ENCODE data around the gene CALN1.
"Not testable (repeated sequence)": the region's sequence is repeated elsewhere in the genome, so short reads cannot be mapped to it uniquely, and the experiment has no call there.

The CALN1 gene

DNA sequence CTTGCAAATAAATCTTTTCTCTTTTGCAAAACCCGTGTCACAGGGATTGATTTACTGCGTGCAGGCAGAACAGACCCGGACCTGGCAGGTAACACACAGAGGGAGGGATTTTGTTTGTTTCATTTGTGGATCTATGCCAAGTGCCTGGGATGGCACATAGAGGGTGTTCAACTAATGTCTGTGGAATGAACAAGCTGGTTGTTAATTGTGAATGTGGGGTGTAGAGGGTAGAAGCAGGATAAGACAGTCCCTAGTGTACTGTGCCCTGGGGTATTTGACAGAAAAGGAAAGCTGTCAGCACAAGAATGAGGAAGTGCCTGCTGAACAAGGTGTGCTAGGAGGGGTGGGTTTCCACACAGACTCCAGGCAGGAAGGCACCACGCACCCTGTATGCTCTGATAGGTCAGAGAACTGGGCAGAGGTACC lies 331.8 kb downstream of the CALN1 start:
- Mint-ChIP-seq H3K27me3 (no peaks in the 10 kb centered on the region), H3K9me3 (peaks cover 12% of the 10 kb centered on the region), H3K36me3 (ENCODE audit: insufficient read depth) (no peaks in the 10 kb centered on the region), H3K27ac (ENCODE audit: low read depth) (no peak overlapping the region), H3K4me3 (no peak overlapping the region), H3K4me1 (no peaks in the 10 kb centered on the region)
- no peak for DNase-seq (ENCODE audit: low spot score in 2 of 2)
- ATAC-seq (replicated peaks; ENCODE audit: extremely low read depth, poor library complexity, severe bottlenecking): no peak

DNA sequence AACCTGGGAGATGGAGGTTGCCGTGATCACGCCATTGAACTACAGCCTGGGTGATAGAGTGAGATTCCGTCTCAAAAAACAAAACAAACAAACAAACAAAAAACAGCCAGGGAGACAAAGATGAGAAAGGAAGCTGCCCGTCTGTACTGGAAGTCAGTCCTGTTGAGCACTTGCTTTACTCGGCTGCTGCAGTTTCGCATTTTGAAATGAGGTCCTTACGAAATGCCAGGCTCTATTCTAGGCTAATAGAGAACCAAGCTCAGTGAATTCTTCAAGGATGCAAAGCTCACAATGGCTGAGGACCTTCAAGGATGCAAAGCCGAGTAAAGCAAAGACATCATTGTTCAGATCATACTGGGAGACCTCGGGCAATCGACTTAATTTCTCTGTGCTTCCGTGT lies 333.3 kb downstream of the CALN1 start:
- peaks cover 12% of the 10 kb centered on the region for H3K9me3 Mint-ChIP-seq
- no peaks in the 10 kb centered on the region for H3K27me3 Mint-ChIP-seq
- no peak overlapping the region for H3K27ac Mint-ChIP-seq (ENCODE audit: low read depth)
- ATAC-seq (replicated peaks; ENCODE audit: extremely low read depth, poor library complexity, severe bottlenecking) (no peak), DNase-seq (ENCODE audit: low spot score in 2 of 2) (no peak)
- H3K4me1 Mint-ChIP-seq: no peaks in the 10 kb centered on the region
- H3K36me3 Mint-ChIP-seq (ENCODE audit: insufficient read depth): no peaks in the 10 kb centered on the region
- H3K4me3 Mint-ChIP-seq: no peak overlapping the region

DNA sequence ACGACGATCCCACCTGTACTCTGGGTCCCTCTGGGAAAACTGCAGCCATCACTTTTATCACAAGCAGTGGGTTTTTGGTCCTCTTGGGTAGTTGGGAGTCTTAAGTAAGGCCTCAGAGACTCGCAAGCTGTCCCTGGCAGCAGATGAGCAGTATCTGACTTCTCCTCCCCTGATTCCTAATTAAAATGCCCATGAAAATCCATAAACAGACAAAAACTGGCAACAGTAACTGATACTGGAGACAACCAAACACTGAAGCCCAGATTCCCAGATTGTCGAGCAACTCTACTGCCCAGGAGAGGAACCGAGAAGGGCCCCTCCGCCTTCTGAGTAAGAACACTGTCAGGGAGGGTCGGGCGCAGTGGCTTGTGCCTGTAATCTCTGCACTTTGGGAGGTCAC lies 333.8 kb downstream of the CALN1 start:
- no peaks in the 10 kb centered on the region for H3K36me3 Mint-ChIP-seq (ENCODE audit: insufficient read depth)
- no peaks in the 10 kb centered on the region for H3K27me3 Mint-ChIP-seq
- DNase-seq (ENCODE audit: low spot score in 2 of 2) (no peak), ATAC-seq (replicated peaks; ENCODE audit: extremely low read depth, poor library complexity, severe bottlenecking) (no peak)
- H3K27ac Mint-ChIP-seq (ENCODE audit: low read depth): no peak overlapping the region
- H3K4me1 Mint-ChIP-seq: no peaks in the 10 kb centered on the region
- H3K4me3 Mint-ChIP-seq: no peak overlapping the region
- peaks cover 12% of the 10 kb centered on the region for H3K9me3 Mint-ChIP-seq

DNA sequence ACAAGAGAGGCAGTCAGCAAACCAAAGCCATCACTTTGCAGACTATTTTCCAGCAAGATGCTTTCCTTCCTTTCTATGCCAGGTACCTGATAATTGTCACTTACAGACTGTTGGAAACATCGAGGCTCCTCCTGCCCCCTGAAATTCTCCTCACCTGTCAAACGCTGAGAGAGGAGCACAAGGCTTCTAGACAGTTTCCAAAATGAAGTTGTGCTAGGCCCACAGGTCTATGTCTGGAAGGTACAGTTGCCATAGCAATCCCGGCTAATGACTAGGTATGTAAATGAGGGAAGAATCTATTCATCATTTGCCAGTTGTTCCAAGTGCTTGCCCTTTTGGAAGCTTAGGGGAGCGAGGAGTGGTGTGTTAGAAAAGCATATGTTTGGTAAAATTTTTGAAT lies 334.4 kb downstream of the CALN1 start:
- Mint-ChIP-seq H3K27me3 (no peaks in the 10 kb centered on the region), H3K9me3 (peaks cover 12% of the 10 kb centered on the region), H3K4me1 (no peaks in the 10 kb centered on the region), H3K36me3 (ENCODE audit: insufficient read depth) (no peaks in the 10 kb centered on the region), H3K4me3 (no peak overlapping the region), H3K27ac (ENCODE audit: low read depth) (no peak overlapping the region)
- ATAC-seq (replicated peaks; ENCODE audit: extremely low read depth, poor library complexity, severe bottlenecking) (no peak), DNase-seq (ENCODE audit: low spot score in 2 of 2) (no peak)

DNA sequence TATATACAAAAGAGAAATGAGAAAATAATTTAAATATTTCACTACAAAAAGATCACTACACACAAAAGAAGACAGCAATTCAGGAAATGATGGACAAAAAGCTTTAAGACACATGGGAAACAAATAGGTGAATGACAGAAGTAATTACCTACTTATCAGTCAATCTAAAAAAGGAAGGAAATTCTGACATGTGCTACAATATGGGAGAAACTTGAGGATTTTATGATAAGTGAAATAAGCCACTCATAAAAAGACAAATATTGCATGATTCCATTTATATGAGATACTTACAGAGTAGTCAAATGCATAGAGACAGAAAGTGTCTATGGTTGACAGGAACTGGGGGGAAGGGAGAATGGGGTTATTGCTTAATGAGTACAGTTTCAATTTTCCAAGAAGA lies 339.2 kb downstream of the CALN1 start:
- ATAC-seq (replicated peaks; ENCODE audit: extremely low read depth, poor library complexity, severe bottlenecking) (no peak), DNase-seq (ENCODE audit: low spot score in 2 of 2) (no peak)
- Mint-ChIP-seq H3K36me3 (ENCODE audit: insufficient read depth) (no peaks in the 10 kb centered on the region), H3K4me3 (no peak overlapping the region), H3K9me3 (peaks cover 14% of the 10 kb centered on the region), H3K27me3 (no peaks in the 10 kb centered on the region), H3K27ac (ENCODE audit: low read depth) (no peak overlapping the region), H3K4me1 (no peaks in the 10 kb centered on the region)

DNA sequence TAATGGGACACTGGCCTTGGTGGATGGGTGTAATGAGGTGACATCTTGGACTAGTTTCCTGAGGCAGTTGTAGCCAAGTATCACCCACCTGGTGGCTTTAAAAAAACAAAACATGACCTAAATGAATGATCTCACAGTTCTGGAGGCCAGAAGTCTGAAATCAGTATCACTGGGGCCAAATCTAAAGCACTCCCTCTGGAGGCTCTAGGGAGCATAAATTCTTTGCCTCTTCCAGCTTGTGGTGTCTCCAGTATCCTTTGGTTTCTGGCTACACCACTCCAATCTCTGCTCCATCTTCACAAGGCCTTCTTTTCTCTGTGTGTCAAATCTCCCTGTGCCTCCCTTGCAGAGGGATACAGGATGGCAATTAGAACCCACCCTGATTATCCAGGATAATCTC lies 342.9 kb downstream of the CALN1 start:
- peaks cover 9% of the 10 kb centered on the region for H3K9me3 Mint-ChIP-seq
- H3K4me1 Mint-ChIP-seq: no peaks in the 10 kb centered on the region
- H3K4me3 Mint-ChIP-seq: no peak overlapping the region
- no peaks in the 10 kb centered on the region for H3K36me3 Mint-ChIP-seq (ENCODE audit: insufficient read depth)
- no peak overlapping the region for H3K27ac Mint-ChIP-seq (ENCODE audit: low read depth)
- H3K27me3 Mint-ChIP-seq: no peaks in the 10 kb centered on the region
- no peak for DNase-seq (ENCODE audit: low spot score in 2 of 2)
- ATAC-seq (replicated peaks; ENCODE audit: extremely low read depth, poor library complexity, severe bottlenecking): no peak

DNA sequence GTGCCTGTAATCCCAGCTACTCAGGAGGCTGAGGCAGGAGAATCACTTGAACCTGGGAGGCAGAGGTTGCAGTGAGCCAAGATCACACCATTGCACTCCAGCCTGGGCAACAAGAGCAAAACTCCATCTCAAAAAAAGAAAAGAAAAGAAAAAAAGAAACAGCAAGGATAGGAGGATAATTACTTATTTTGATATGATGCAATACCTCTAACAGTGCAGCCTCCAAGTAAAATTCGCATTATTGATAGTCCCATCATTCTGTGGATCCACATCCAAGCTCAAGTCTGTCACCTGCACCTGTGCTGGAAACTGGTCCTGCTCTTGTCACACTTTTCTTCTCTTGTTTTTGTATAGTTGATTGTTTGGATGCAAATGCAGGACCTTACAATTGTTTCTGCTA lies 346.4 kb downstream of the CALN1 start:
- H3K9me3 Mint-ChIP-seq; H3K27ac Mint-ChIP-seq (ENCODE audit: low read depth); ATAC-seq (replicated peaks; ENCODE audit: extremely low read depth, poor library complexity, severe bottlenecking): not testable (repeated sequence)

DNA sequence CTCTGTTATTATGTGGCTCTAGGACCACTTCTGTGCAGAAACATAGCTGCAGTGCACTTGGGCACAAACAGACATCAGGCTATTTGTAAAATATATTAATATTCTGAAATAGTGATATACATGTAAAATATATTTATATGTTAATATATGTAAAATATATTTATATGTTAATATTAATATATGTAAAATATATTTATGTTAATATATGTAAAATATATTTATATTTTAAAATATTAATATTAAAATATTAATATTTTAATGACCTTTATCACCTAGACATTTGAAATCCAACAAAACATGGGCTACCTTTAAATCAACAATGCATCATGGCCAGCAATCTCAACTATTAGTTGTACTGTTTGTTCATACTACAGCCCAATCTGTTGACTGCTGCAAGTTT lies 347.2 kb downstream of the CALN1 start:
- no peak for DNase-seq (ENCODE audit: low spot score in 2 of 2)

More for the DNA sequence above, 346.4 kb downstream of the CALN1 start:
- H3K27me3 Mint-ChIP-seq; DNase-seq (ENCODE audit: low spot score in 2 of 2); H3K36me3 Mint-ChIP-seq (ENCODE audit: insufficient read depth); H3K4me3 Mint-ChIP-seq; H3K4me1 Mint-ChIP-seq: not testable (repeated sequence)

DNA sequence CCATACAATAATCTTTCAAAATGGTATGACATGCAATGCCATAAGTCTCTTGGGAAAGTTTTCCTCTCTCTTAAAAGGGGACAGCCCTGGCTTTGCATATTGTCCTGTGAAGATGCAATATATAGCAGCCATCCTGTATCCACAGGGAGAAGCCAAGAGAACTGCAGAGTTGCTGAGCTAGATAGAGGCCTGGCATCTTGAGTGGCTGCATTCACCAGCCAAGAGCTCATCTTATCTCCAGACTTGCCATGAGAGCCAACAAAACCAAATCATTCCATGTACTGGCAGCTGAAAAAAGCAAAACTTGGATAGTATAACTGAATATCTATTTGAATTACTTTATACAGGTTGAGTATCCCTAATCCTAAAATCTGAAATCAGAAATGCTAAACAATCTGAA lies 348.8 kb downstream of the CALN1 start:
- no peak for ATAC-seq (replicated peaks; ENCODE audit: extremely low read depth, poor library complexity, severe bottlenecking)
- DNase-seq (ENCODE audit: low spot score in 2 of 2): no peak
- H3K36me3 Mint-ChIP-seq (ENCODE audit: insufficient read depth): no peaks in the 10 kb centered on the region
- no peak overlapping the region for H3K27ac Mint-ChIP-seq (ENCODE audit: low read depth)
- H3K4me3 Mint-ChIP-seq: no peak overlapping the region
- H3K27me3 Mint-ChIP-seq: no peaks in the 10 kb centered on the region
- no peaks in the 10 kb centered on the region for H3K9me3 Mint-ChIP-seq
- no peaks in the 10 kb centered on the region for H3K4me1 Mint-ChIP-seq

More for the DNA sequence above, 347.2 kb downstream of the CALN1 start:
- Mint-ChIP-seq H3K4me1 (no peaks in the 10 kb centered on the region), H3K4me3 (no peak overlapping the region), H3K27ac (ENCODE audit: low read depth) (no peak overlapping the region), H3K36me3 (ENCODE audit: insufficient read depth) (no peaks in the 10 kb centered on the region), H3K9me3 (no peaks in the 10 kb centered on the region), H3K27me3 (no peaks in the 10 kb centered on the region)
- no peak for ATAC-seq (replicated peaks; ENCODE audit: extremely low read depth, poor library complexity, severe bottlenecking)

DNA sequence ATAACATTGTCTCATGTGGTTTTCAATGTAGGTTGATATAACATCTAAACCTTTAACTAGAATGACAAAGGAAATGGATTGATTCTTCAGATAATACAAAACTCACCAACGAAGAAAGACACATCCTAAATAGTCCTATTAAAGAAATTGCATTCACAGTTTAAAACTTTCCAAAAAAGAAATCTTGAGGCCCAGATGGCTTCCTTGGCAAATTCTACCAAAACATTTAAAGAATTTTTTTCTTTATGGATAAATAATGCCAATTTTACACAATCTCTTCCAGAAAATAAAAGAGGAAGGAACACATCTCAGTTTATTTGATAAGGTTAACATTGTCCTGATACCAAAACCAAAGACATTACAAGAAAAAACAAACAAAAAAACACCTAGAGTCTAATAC lies 349.5 kb downstream of the CALN1 start:
- H3K4me1 Mint-ChIP-seq: no peaks in the 10 kb centered on the region
- no peaks in the 10 kb centered on the region for H3K9me3 Mint-ChIP-seq
- no peak overlapping the region for H3K27ac Mint-ChIP-seq (ENCODE audit: low read depth)
- no peak for DNase-seq (ENCODE audit: low spot score in 2 of 2)
- no peak overlapping the region for H3K4me3 Mint-ChIP-seq
- no peaks in the 10 kb centered on the region for H3K27me3 Mint-ChIP-seq
- no peaks in the 10 kb centered on the region for H3K36me3 Mint-ChIP-seq (ENCODE audit: insufficient read depth)
- no peak for ATAC-seq (replicated peaks; ENCODE audit: extremely low read depth, poor library complexity, severe bottlenecking)

DNA sequence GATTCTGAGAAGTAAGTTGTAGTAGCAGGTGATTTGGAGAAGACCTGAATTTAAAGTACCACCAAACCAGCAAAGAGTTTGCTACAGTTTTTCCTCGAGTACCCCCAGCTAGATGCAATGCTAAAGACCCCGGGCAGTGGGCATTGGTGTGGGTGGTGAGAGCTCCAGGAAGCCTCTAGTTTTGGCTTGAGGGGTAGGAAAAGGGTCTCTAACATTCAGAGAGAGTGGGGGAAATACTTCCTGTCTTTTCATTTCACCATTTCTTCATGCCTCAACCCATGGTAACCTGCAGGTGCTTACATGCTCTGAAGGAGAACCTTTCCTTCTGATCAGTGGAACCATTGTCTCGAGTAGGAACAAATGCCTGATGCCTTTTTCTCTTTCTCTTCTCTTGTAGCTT lies 352.2 kb downstream of the CALN1 start:
- Mint-ChIP-seq H3K36me3 (ENCODE audit: insufficient read depth) (no peaks in the 10 kb centered on the region), H3K4me3 (no peak overlapping the region), H3K9me3 (peaks cover under 1% of the 10 kb centered on the region), H3K4me1 (no peaks in the 10 kb centered on the region), H3K27ac (ENCODE audit: low read depth) (no peak overlapping the region), H3K27me3 (no peaks in the 10 kb centered on the region)
- ATAC-seq (replicated peaks; ENCODE audit: extremely low read depth, poor library complexity, severe bottlenecking) (no peak), DNase-seq (ENCODE audit: low spot score in 2 of 2) (no peak)

DNA sequence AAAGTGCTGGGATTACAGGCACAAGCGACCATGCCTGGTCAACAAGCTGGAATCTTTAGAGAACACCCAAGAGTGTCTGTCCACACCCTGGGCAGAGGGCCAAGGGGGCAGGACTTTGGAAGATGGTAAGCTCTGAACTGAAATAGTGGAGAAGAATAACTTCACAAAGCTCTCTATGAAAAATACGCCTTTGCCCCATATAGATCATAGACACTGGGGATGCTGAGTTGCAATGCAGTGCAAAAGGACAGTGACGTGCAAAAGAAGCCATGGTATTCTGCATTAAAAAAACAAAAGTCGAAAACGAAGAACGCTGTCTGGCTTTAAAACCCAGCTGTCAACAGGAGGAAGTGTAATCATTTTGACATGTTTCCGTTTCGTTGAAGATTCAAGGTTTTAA lies 353.6 kb downstream of the CALN1 start:
- H3K36me3 Mint-ChIP-seq (ENCODE audit: insufficient read depth): no peaks in the 10 kb centered on the region
- no peak overlapping the region for H3K27ac Mint-ChIP-seq (ENCODE audit: low read depth)
- no peaks in the 10 kb centered on the region for H3K4me1 Mint-ChIP-seq
- no peak for DNase-seq (ENCODE audit: low spot score in 2 of 2)
- H3K27me3 Mint-ChIP-seq: no peaks in the 10 kb centered on the region
- no peak overlapping the region for H3K4me3 Mint-ChIP-seq
- no peak for ATAC-seq (replicated peaks; ENCODE audit: extremely low read depth, poor library complexity, severe bottlenecking)
- peaks cover 11% of the 10 kb centered on the region for H3K9me3 Mint-ChIP-seq

DNA sequence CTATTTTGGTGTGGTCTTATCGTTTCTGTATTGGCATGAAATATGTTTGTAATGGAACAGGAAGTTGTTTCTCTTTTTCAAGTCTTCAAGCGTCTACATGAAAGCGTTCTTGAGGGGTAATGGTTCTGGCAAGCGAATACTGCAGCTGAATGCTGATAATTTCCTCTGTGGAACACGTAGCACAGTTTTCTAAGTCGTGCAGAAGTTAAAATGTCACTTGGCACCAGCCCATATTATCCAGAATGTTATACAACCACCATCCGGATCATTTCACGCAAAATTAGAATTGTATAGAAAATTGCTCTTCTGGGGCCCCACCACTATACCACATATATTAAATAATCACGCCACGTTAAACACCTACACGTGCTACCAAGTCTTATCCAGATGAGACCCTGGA lies 354.3 kb downstream of the CALN1 start:
- no peaks in the 10 kb centered on the region for H3K36me3 Mint-ChIP-seq (ENCODE audit: insufficient read depth)
- H3K4me3 Mint-ChIP-seq: no peak overlapping the region
- H3K4me1 Mint-ChIP-seq: no peaks in the 10 kb centered on the region
- H3K27ac Mint-ChIP-seq (ENCODE audit: low read depth): no peak overlapping the region
- H3K27me3 Mint-ChIP-seq: no peaks in the 10 kb centered on the region
- DNase-seq (ENCODE audit: low spot score in 2 of 2): no peak
- no peak for ATAC-seq (replicated peaks; ENCODE audit: extremely low read depth, poor library complexity, severe bottlenecking)
- peaks cover 11% of the 10 kb centered on the region for H3K9me3 Mint-ChIP-seq

DNA sequence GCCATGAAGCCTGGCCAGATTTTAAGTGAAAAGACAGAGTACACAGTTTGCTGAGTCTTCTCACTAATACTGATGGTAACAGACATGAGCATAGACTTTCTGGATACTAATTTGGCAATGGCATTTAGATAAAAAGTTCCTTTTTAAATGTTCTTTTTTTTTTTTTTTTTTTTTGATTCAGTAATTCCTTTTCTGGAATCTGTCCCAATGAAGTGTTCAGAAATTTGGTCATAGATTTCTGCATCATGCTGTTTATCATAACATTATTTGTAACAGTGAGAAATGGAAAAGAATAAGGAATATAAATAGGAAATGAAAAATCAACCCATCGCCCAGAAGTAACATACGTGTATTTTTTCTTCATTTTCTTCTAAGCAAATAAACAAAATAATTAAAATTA lies 354.9 kb downstream of the CALN1 start:
- Mint-ChIP-seq H3K4me1 (no peaks in the 10 kb centered on the region), H3K9me3 (peaks cover 11% of the 10 kb centered on the region), H3K4me3 (no peak overlapping the region), H3K27ac (ENCODE audit: low read depth) (no peak overlapping the region), H3K36me3 (ENCODE audit: insufficient read depth) (no peaks in the 10 kb centered on the region), H3K27me3 (no peaks in the 10 kb centered on the region)
- ATAC-seq (replicated peaks; ENCODE audit: extremely low read depth, poor library complexity, severe bottlenecking) (no peak), DNase-seq (ENCODE audit: low spot score in 2 of 2) (no peak)
